ENCODE measurements around the gene TNS1.

TNS1 gene

GRCh38 chr2:217774232-217774631 lies 228.6 kb downstream of the TNS1 start:
- DNase-seq (ENCODE audit: low read depth, low spot score): no peak
- Histone ChIP-seq H3K9me3 (ENCODE audit: low read depth, low read length) (no peaks in the 10 kb centered on the region), H3K9ac (ENCODE audit: insufficient read length) (no peak overlapping the region), H3K27ac (no peak overlapping the region), H3K4me3 (no peak overlapping the region), H3K36me3 (ENCODE audit: insufficient read depth, low read length) (peaks cover 6% of the 10 kb centered on the region; the same call in 1 of the 2 replicates)
- TF ChIP-seq POLR2AphosphoS5 (IDR thresholded peaks at IDR 0.05; ENCODE audit: borderline replicate concordance, low read depth, low read length): no peak
- TF ChIP-seq EZH2 (IDR thresholded peaks at IDR 0.05): no peak
- no peak for TF ChIP-seq FOXP2 (optimal IDR thresholded peaks at IDR 0.05; ENCODE audit: control extremely low read depth, extremely low read length, insufficient read depth)

DNA sequence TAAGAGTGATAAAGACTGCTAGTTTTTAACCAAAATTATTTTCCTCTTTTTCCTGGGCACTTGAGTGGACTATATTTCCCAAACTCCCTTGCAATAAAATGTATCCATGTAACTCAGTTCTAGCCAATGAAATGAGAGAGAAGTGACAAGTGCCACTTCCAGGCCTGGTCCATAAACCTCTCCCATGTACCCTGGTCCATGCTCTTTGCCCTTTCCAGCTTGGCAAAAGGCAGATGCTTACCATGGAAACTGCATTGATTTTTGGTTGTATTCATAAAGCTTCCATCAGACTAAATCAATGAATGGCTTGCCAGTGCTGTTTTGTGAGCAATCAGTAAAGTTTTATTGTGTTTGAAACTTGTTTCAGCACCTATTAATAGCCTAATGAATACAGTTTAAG lies 229.3 kb downstream of the TNS1 start:
- Histone ChIP-seq H3K9ac (ENCODE audit: insufficient read length) (no peak overlapping the region), H3K4me3 (no peak overlapping the region)

GRCh38 chr2:217766356-217766755 lies 236.4 kb downstream of the TNS1 start:
- H3K9ac ChIP-seq (ENCODE audit: insufficient read length): no peak overlapping the region
- H3K9me3 ChIP-seq (ENCODE audit: low read depth, low read length): peaks cover 4% of the 10 kb centered on the region; the same call in 1 of the 2 replicates
- TF ChIP-seq EZH2 (IDR thresholded peaks at IDR 0.05): no peak
- no peak for TF ChIP-seq POLR2AphosphoS5 (IDR thresholded peaks at IDR 0.05; ENCODE audit: borderline replicate concordance, low read depth, low read length)
- no peak for TF ChIP-seq FOXP2 (optimal IDR thresholded peaks at IDR 0.05; ENCODE audit: control extremely low read depth, extremely low read length, insufficient read depth)
- no peaks in the 10 kb centered on the region; the same call in 1 of the 2 replicates for H3K36me3 ChIP-seq (ENCODE audit: insufficient read depth, low read length)
- H3K27ac ChIP-seq: no peak overlapping the region
- DNase-seq (ENCODE audit: low read depth, low spot score): no peak
- no peak overlapping the region for H3K4me3 ChIP-seq

More for the DNA sequence above, 229.3 kb downstream of the TNS1 start:
- no peak for DNase-seq (ENCODE audit: low read depth, low spot score)
- H3K36me3 ChIP-seq (ENCODE audit: insufficient read depth, low read length): peaks cover 6% of the 10 kb centered on the region; the same call in 1 of the 2 replicates
- TF ChIP-seq POLR2AphosphoS5 (IDR thresholded peaks at IDR 0.05; ENCODE audit: borderline replicate concordance, low read depth, low read length): no peak
- H3K9me3 ChIP-seq (ENCODE audit: low read depth, low read length): no peaks in the 10 kb centered on the region
- no peak overlapping the region for H3K27ac ChIP-seq

GRCh38 chr2:217761645-217762277 lies 241.0 kb downstream of the TNS1 start:
- Histone ChIP-seq H3K9ac (ENCODE audit: insufficient read length) (no peak overlapping the region), H3K4me3 (no peak overlapping the region), H3K27ac (no peak overlapping the region), H3K9me3 (ENCODE audit: low read depth, low read length) (peaks cover 4% of the 10 kb centered on the region; the same call in 1 of the 2 replicates), H3K36me3 (ENCODE audit: insufficient read depth, low read length) (no peaks in the 10 kb centered on the region; the same call in 1 of the 2 replicates)
- DNase-seq (ENCODE audit: low read depth, low spot score): no peak
- no peak for TF ChIP-seq EZH2 (IDR thresholded peaks at IDR 0.05)
- TF ChIP-seq POLR2AphosphoS5 (IDR thresholded peaks at IDR 0.05; ENCODE audit: borderline replicate concordance, low read depth, low read length): no peak
- no peak for TF ChIP-seq FOXP2 (optimal IDR thresholded peaks at IDR 0.05; ENCODE audit: control extremely low read depth, extremely low read length, insufficient read depth)

GRCh38 chr2:217759991-217760390 lies 242.8 kb downstream of the TNS1 start:
- TF ChIP-seq EZH2 (IDR thresholded peaks at IDR 0.05) (no peak), FOXP2 (optimal IDR thresholded peaks at IDR 0.05; ENCODE audit: control extremely low read depth, extremely low read length, insufficient read depth) (no peak), POLR2AphosphoS5 (IDR thresholded peaks at IDR 0.05; ENCODE audit: borderline replicate concordance, low read depth, low read length) (no peak)
- Histone ChIP-seq H3K4me3 (no peak overlapping the region), H3K9ac (ENCODE audit: insufficient read length) (no peak overlapping the region), H3K9me3 (ENCODE audit: low read depth, low read length) (peaks cover 4% of the 10 kb centered on the region; the same call in 1 of the 2 replicates), H3K27ac (no peak overlapping the region), H3K36me3 (ENCODE audit: insufficient read depth, low read length) (no peaks in the 10 kb centered on the region; the same call in 1 of the 2 replicates)
- no peak for DNase-seq (ENCODE audit: low read depth, low spot score)

DNA sequence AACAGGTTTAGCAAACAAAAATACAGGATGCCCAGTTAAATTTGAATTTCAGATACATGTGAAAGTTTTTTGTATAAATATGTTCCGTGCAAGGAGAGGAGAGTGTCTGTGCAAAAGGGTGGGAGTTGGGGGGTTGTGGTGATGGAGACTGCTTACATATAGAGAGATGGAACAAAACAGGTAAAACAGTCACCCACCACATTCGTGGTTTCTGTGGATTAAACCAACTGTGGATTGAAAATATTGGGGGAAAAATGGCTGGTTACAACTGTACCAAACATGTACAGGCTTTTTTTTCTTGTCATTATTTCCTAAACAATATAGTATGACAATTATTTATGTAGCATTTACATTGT lies 245.7 kb downstream of the TNS1 start:
- Histone ChIP-seq H3K27ac (no peak overlapping the region), H3K36me3 (ENCODE audit: insufficient read depth, low read length) (no peaks in the 10 kb centered on the region), H3K4me3 (no peak overlapping the region), H3K9me3 (ENCODE audit: low read depth, low read length) (no peaks in the 10 kb centered on the region), H3K9ac (ENCODE audit: insufficient read length) (no peak overlapping the region)
- no peak for TF ChIP-seq FOXP2 (optimal IDR thresholded peaks at IDR 0.05; ENCODE audit: control extremely low read depth, extremely low read length, insufficient read depth)
- TF ChIP-seq POLR2AphosphoS5 (IDR thresholded peaks at IDR 0.05; ENCODE audit: borderline replicate concordance, low read depth, low read length): no peak
- no peak for TF ChIP-seq EZH2 (IDR thresholded peaks at IDR 0.05)
- no peak for DNase-seq (ENCODE audit: low read depth, low spot score)

- Histone ChIP-seq H3K9ac (ENCODE audit: insufficient read length) (no peak overlapping the region), H3K4me3 (no peak overlapping the region), H3K27ac (no peak overlapping the region), H3K9me3 (ENCODE audit: low read depth, low read length) (no peaks in the 10 kb centered on the region), H3K36me3 (ENCODE audit: insufficient read depth, low read length) (no peaks in the 10 kb centered on the region)
- TF ChIP-seq FOXP2 (optimal IDR thresholded peaks at IDR 0.05; ENCODE audit: control extremely low read depth, extremely low read length, insufficient read depth) (no peak), EZH2 (IDR thresholded peaks at IDR 0.05) (no peak), POLR2AphosphoS5 (IDR thresholded peaks at IDR 0.05; ENCODE audit: borderline replicate concordance, low read depth, low read length) (no peak)
- DNase-seq (ENCODE audit: low read depth, low spot score): no peak
Measured at GRCh38 chr2:217756375-217757107, 246.3 kb downstream of the TNS1 start.

DNA sequence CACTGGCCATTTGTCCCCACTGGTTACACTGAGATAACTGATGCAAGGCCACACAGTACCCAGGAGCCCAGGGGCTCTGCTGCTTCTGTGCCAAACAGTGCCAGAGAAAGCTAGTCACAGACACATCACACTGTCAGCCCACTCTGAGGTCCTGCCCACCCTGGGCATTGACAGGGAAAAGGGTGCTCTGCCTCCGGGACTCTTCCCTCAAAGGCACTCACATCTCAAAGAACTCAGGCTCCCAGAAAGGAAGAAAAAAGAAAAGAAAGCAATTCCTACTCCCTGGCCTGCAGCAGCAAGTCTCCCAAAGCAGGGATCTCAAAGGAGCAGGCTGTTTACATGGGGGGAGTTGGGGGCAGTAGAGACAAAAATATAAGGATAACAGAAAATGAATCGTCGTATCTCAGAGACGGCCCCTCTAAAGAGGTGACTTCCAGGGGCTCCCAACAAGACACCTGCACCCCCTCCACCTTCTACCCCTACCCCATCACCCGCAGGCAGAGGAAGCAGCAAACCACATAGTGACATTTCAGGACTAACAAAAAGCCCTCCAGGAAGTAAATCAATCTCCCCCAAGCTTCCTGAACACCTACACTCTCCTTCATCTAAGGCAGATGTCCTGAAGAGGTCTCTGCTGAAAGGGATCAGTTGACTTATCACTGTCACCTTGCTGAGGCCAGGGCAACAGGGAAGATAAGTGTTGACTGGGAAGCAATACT lies 247.6 kb downstream of the TNS1 start:
- no peaks in the 10 kb centered on the region for H3K36me3 ChIP-seq (ENCODE audit: insufficient read depth, low read length)
- no peak overlapping the region for H3K9ac ChIP-seq (ENCODE audit: insufficient read length)
- no peak for TF ChIP-seq FOXP2 (optimal IDR thresholded peaks at IDR 0.05; ENCODE audit: control extremely low read depth, extremely low read length, insufficient read depth)
- TF ChIP-seq POLR2AphosphoS5 (IDR thresholded peaks at IDR 0.05; ENCODE audit: borderline replicate concordance, low read depth, low read length): no peak
- TF ChIP-seq EZH2 (IDR thresholded peaks at IDR 0.05): no peak
- no peaks in the 10 kb centered on the region for H3K9me3 ChIP-seq (ENCODE audit: low read depth, low read length)
- H3K27ac ChIP-seq: no peak overlapping the region
- H3K4me3 ChIP-seq: no peak overlapping the region
- DNase-seq (ENCODE audit: low read depth, low spot score): no peak

Data from SK-N-MC (cell line).